H9 (cell line): ENCODE results near the gene IL17REL. TPM values are rescaled to one million over a fixed set of nuclear protein-coding genes. Genes with fewer than 3 reads are reported as not detected.

Experiments
- DNase-seq: peaks from one replicate; pipeline ENCODE4 v3.0.0-alpha.2; 2017
- H2AFZ ChIP-seq: one replicate; pipeline ENCODE4 v1.6.1; 2013; ENCODE audit warnings: mild to moderate bottlenecking, low read length, control low read depth, moderate library complexity
- H2AK5ac ChIP-seq: 2 replicates; pipeline ENCODE4 v1.6.1; 2013; ENCODE audit warnings: low read length, control low read depth, mixed read lengths; ENCODE audit not compliant: insufficient read length
- H2BK120ac ChIP-seq: one replicate; pipeline ENCODE4 v1.6.1; 2013; ENCODE audit warnings: low read depth, mild to moderate bottlenecking, low read length, control low read depth, inconsistent platforms; ENCODE audit not compliant: poor library complexity, severe bottlenecking
- H2BK12ac ChIP-seq: 2 replicates; pipeline ENCODE4 v1.6.1; 2013; ENCODE audit warnings: low read length, control low read depth, mixed read lengths, low read depth; ENCODE audit not compliant: insufficient read length
- H2BK15ac ChIP-seq: 2 replicates; pipeline ENCODE4 v1.6.1; 2013; ENCODE audit warnings: low read depth, low read length, control low read depth
- H2BK20ac ChIP-seq: one replicate; pipeline ENCODE4 v1.6.1; 2013; ENCODE audit warnings: low read depth, mild to moderate bottlenecking, low read length, control low read depth, inconsistent platforms; ENCODE audit not compliant: poor library complexity, severe bottlenecking
- H2BK5ac ChIP-seq: 2 replicates; pipeline ENCODE4 v1.6.1; 2013; ENCODE audit warnings: low read length, control low read depth, mixed read lengths; ENCODE audit not compliant: insufficient read length
- H3K14ac ChIP-seq: 2 replicates; pipeline ENCODE4 v1.6.1; 2013; ENCODE audit warnings: low read length, control low read depth; ENCODE audit not compliant: insufficient read depth
- H3K18ac ChIP-seq: 2 replicates; pipeline ENCODE4 v1.6.1; 2013; ENCODE audit warnings: low read depth, mild to moderate bottlenecking, mixed read lengths, low read length, control low read depth; ENCODE audit not compliant: insufficient read length
- H3K23ac ChIP-seq: 2 replicates; pipeline ENCODE4 v1.6.1; 2013; ENCODE audit warnings: low read length, control low read depth, mixed read lengths, low read depth; ENCODE audit not compliant: insufficient read length
- H3K23me2 ChIP-seq: 2 replicates; pipeline ENCODE4 v1.6.1; 2013; ENCODE audit warnings: low read depth, mild to moderate bottlenecking, mixed read lengths, low read length, control low read depth; ENCODE audit not compliant: insufficient read length, poor library complexity, severe bottlenecking
- H3K27ac ChIP-seq: 2 replicates; pipeline ENCODE4 v1.5.1; 2013; ENCODE audit warnings: low read length, control low read depth, mixed read lengths, low read depth; ENCODE audit not compliant: insufficient read length
- H3K27me3 ChIP-seq: 2 replicates; pipeline ENCODE4 v1.6.1; 2013; ENCODE audit warnings: low read length, control low read depth, inconsistent platforms; ENCODE audit not compliant: insufficient read depth
- H3K4ac ChIP-seq: 2 replicates; pipeline ENCODE4 v1.6.1; 2013; ENCODE audit warnings: low read depth, mild to moderate bottlenecking, control low read depth, inconsistent platforms, low read length, moderate library complexity
- H3K4me1 ChIP-seq: 2 replicates; pipeline ENCODE4 v1.6.1; 2013; ENCODE audit warnings: low read length, control low read depth, inconsistent platforms; ENCODE audit not compliant: insufficient read depth
- H3K4me2 ChIP-seq: 2 replicates; pipeline ENCODE4 v1.6.1; 2013; ENCODE audit warnings: low read length, control low read depth, mixed read lengths; ENCODE audit not compliant: insufficient read length, insufficient read depth
- H3K56ac ChIP-seq: 2 replicates; pipeline ENCODE4 v1.6.1; 2013; ENCODE audit warnings: low read depth, mild to moderate bottlenecking, mixed read lengths, low read length, control low read depth; ENCODE audit not compliant: insufficient read length
- H3K79me1 ChIP-seq: 2 replicates; pipeline ENCODE4 v1.6.1; 2013; ENCODE audit warnings: low read depth, mild to moderate bottlenecking, moderate library complexity, low read length, control low read depth, inconsistent platforms; ENCODE audit not compliant: insufficient read depth, poor library complexity, severe bottlenecking
- H3K79me2 ChIP-seq: 2 replicates; pipeline ENCODE4 v1.6.1; 2013; ENCODE audit warnings: low read length, control low read depth, inconsistent platforms; ENCODE audit not compliant: insufficient read depth
- H3K9ac ChIP-seq: 2 replicates; pipeline ENCODE4 v1.6.1; 2013; ENCODE audit warnings: low read length, control low read depth, mixed read lengths; ENCODE audit not compliant: insufficient read length; ENCODE audit errors: extremely low read depth
- H3K9me3 ChIP-seq: one replicate; pipeline ENCODE4 v1.6.1; 2013; ENCODE audit warnings: low read depth, low read length, inconsistent platforms; ENCODE audit not compliant: control insufficient read depth
- H3T11ph ChIP-seq: one replicate; pipeline ENCODE4 v1.6.1; 2013; ENCODE audit warnings: mild to moderate bottlenecking, low read length, control low read depth, inconsistent platforms
- H4K20me1 ChIP-seq: one replicate; pipeline ENCODE4 v1.6.1; 2013; ENCODE audit not compliant: control insufficient read depth, insufficient read length, insufficient read depth
- H4K5ac ChIP-seq: 2 replicates; pipeline ENCODE4 v1.6.1; 2013; ENCODE audit warnings: low read depth, mild to moderate bottlenecking, mixed read lengths, low read length, control low read depth; ENCODE audit not compliant: insufficient read length
- H4K8ac ChIP-seq: replicated peaks from 2 replicates; pipeline ENCODE4 v1.6.1; 2013; ENCODE audit warnings: low read length, control low read depth, mixed read lengths, low read depth; ENCODE audit not compliant: insufficient read length
- H4K91ac ChIP-seq: 2 replicates; pipeline ENCODE4 v1.6.1; 2013; ENCODE audit warnings: low read depth, mild to moderate bottlenecking, moderate library complexity, mixed read lengths, low read length, control low read depth; ENCODE audit not compliant: insufficient read length
- H3K27ac Mint-ChIP-seq, 3 experiments: 2 replicates in 2 of 3; 3 replicates in 1 of 3; pipeline ENCODE4 v1.8.0; 2020 to 2021; ENCODE audit warnings: mixed read lengths in 3 of 3, mild to moderate bottlenecking in 1 of 3, moderate library complexity in 1 of 3
- H3K27me3 Mint-ChIP-seq: 2 replicates; pipeline ENCODE4 v1.8.0; 2021; ENCODE audit warnings: low read depth, mild to moderate bottlenecking, moderate library complexity, mixed read lengths
- H3K36me3 Mint-ChIP-seq, 3 experiments: 2 replicates in 2 of 3; 3 replicates in 1 of 3; pipeline ENCODE4 v1.8.0; 2020 to 2021; ENCODE audit warnings: low read depth in 3 of 3, mixed read lengths in 3 of 3; ENCODE audit not compliant: insufficient read depth in 1 of 3
- H3K4me1 Mint-ChIP-seq, 2 experiments: 2 replicates each; pipeline ENCODE4 v1.8.0; 2020; ENCODE audit warnings: mixed read lengths in 2 of 2
- H3K4me3 Mint-ChIP-seq, 2 experiments: 2 replicates in 1 of 2; 3 replicates in 1 of 2; pipeline ENCODE4 v1.8.0; 2020 to 2021; ENCODE audit warnings: mild to moderate bottlenecking in 2 of 2, mixed read lengths in 2 of 2, moderate library complexity in 1 of 2
- H3K9me3 Mint-ChIP-seq, 2 experiments: 2 replicates in 1 of 2; 3 replicates in 1 of 2; pipeline ENCODE4 v1.8.0; 2020; ENCODE audit warnings: mild to moderate bottlenecking in 2 of 2, mixed read lengths in 2 of 2, moderate library complexity in 1 of 2
- CTCF ChIP-seq: fragments of 200-600 bp; sonication (generic); conservative IDR thresholded peaks from 3 replicates; pipeline ENCODE4 v1.8.0; 2021; ENCODE audit warnings: antibody characterized with exemption, mild to moderate bottlenecking
- WGBS: extraction: QIAGEN DNeasy Blood & Tissue Kit; methylation state at CpG from one replicate; pipeline ENCODE4 v1.1.7; 2013; ENCODE audit warnings: missing lambda C conversion rate, low lambda C conversion rate, mixed read lengths; ENCODE audit not compliant: insufficient read length; ENCODE audit errors: extremely low coverage; 5-methylcytosine and 5-hydroxymethylcytosine counted together
- total RNA-seq: library from RNA; stranded (reverse); gene quantifications from 2 replicates; pipeline ENCODE4 v1.2.1, GENCODE V29; 2021

IL17REL gene
- total RNA-seq, 1 experiment from 2014 or later: 0.20 TPM

GRCh38 chr22:50007057-50007511, 5.5 kb downstream of the IL17REL start:
- DNase-seq: no peak
- Mint-ChIP-seq H3K4me3 (no peak overlapping the region), H3K4me1 (peaks cover 13 to 30% of the 10 kb centered on the region in 2 experiments; a peak in 3 of 4 replicates), H3K27ac (no peak overlapping the region), H3K36me3 (no peaks in the 10 kb centered on the region), H3K27me3 (peaks cover 13% of the 10 kb centered on the region), H3K9me3 (no peaks in the 10 kb centered on the region; a peak in 1 of 5 replicates)
- no peaks in the 10 kb centered on the region for H4K20me1 ChIP-seq
- H3K9ac ChIP-seq: no peak overlapping the region
- no peak overlapping the region for H3T11ph ChIP-seq
- no peak overlapping the region for H3K27ac ChIP-seq
- H3K18ac ChIP-seq: no peak overlapping the region
- no peaks in the 10 kb centered on the region for H3K4me1 ChIP-seq
- no peak overlapping the region for H2BK120ac ChIP-seq
- no peaks in the 10 kb centered on the region for H3K79me2 ChIP-seq
- no peak overlapping the region for H3K23ac ChIP-seq
- H2AFZ ChIP-seq: no peak overlapping the region
- H3K56ac ChIP-seq: no peak overlapping the region
- WGBS: no CpG with 5 or more reads among the region's 3 CpGs
- no peak overlapping the region for H4K8ac ChIP-seq
- no peak overlapping the region for H2AK5ac ChIP-seq
- H3K79me1 ChIP-seq: no peaks in the 10 kb centered on the region
- no peaks in the 10 kb centered on the region for H3K9me3 ChIP-seq
- H2BK20ac ChIP-seq: no peak overlapping the region
- H3K23me2 ChIP-seq: no peaks in the 10 kb centered on the region
- no peak overlapping the region for H3K4me2 ChIP-seq
- no peak overlapping the region for H2BK12ac ChIP-seq
- no peak overlapping the region for H2BK5ac ChIP-seq
- H4K91ac ChIP-seq: no peak overlapping the region
- no peak overlapping the region for H2BK15ac ChIP-seq
- no peaks in the 10 kb centered on the region; the same call in 1 of the 2 replicates for H3K27me3 ChIP-seq
- H3K4ac ChIP-seq: no peak overlapping the region
- no peak overlapping the region for H3K14ac ChIP-seq
- no peak overlapping the region for H4K5ac ChIP-seq
- TF ChIP-seq CTCF: no peak
